ENCODE measurements around the gene MYH10. TPM values are rescaled to one million over a fixed set of nuclear protein-coding genes. Genes with fewer than 3 reads are reported as not detected.

The MYH10 gene
- total and polyA plus RNA-seq, 9 of the 15 experiments (the other 6 are each of a cell fraction or from before 2014, with no cell fraction given) = 16.3 to 95.3 (median 39.7) TPM

- Histone ChIP-seq H3K4me2 (ENCODE audit: insufficient read depth, low read length) (no peak overlapping the region), H3K27ac (ENCODE audit: extremely low read depth, low read depth, low read length) (no peak overlapping the region), H4K20me1 (replicated peaks; ENCODE audit: control insufficient read depth, insufficient read depth, low read length) (no peaks in the 10 kb centered on the region), H3K27me3 (ENCODE audit: control insufficient read depth in 2 of 2, insufficient read depth in 2 of 2, low read length in 2 of 2) (peaks cover 6 to 18% of the 10 kb centered on the region in 2 experiments; a peak in 3 of 5 replicates), H3K9me3 (replicated peaks; ENCODE audit: control insufficient read depth, insufficient read depth, low read depth, low read length) (no peaks in the 10 kb centered on the region), H3K9ac (ENCODE audit: insufficient read depth in 1 of 2, low read depth in 2 of 2, low read length in 2 of 2) (no peak overlapping the region), H3K4me1 (replicated peaks in 1 of 2; ENCODE audit: control insufficient read depth in 2 of 2, insufficient read depth in 2 of 2, low read length in 2 of 2) (no peaks in the 10 kb centered on the region), H3K79me2 (ENCODE audit: control insufficient read depth, insufficient read depth, low read length) (no peaks in the 10 kb centered on the region), H3K9me1 (ENCODE audit: control insufficient read depth, insufficient read depth, low read length) (no peaks in the 10 kb centered on the region), H3K4me3 (no peak overlapping the region), H2AFZ (ENCODE audit: low read depth, low read length) (no peak overlapping the region), H3K36me3 (ENCODE audit: control insufficient read depth, insufficient read depth, low read length) (no peaks in the 10 kb centered on the region)
- ATAC-seq = no peak
- intact Hi-C loops (cut with micrococcal nuclease) (no loop called here), in situ Hi-C loops (cut with MboI) (no loop called here)
- WGBS (ENCODE audit: insufficient coverage, low coverage, missing lambda C conversion rate) = 2% methylated on average over 7 of the region's 9 CpGs
- FAIRE-seq = no peak
- no peak for TF ChIP-seq CHD4 (IDR thresholded peaks at IDR 0.05; ENCODE audit: insufficient read depth, insufficient replicate concordance, low read depth, low read length, poor library complexity, severe bottlenecking)
- no peak for TF ChIP-seq ZNF23 (CRISPR knock-in tag; IDR thresholded peaks at IDR 0.05)
- no peak for TF ChIP-seq ZNF707 (CRISPR knock-in tag; conservative IDR thresholded peaks at IDR 0.05)
- no peak for TF ChIP-seq ZNF398 (CRISPR knock-in tag; IDR thresholded peaks at IDR 0.05)
- TF ChIP-seq SAP30 (IDR thresholded peaks at IDR 0.05; ENCODE audit: borderline replicate concordance, insufficient read depth, low read depth, low read length, poor library complexity, severe bottlenecking) = no peak
- no peak for TF ChIP-seq SOX6 (IDR thresholded peaks at IDR 0.05)
- no peak for TF ChIP-seq POLR2B (IDR thresholded peaks at IDR 0.05; ENCODE audit: low read depth, partially characterized antibody)
- TF ChIP-seq NUFIP1 (IDR thresholded peaks at IDR 0.05; ENCODE audit: partially characterized antibody) = no peak
- TF ChIP-seq BCL6 (CRISPR knock-in tag; IDR thresholded peaks at IDR 0.05) = no peak
- TF ChIP-seq RBM15 (IDR thresholded peaks at IDR 0.05; ENCODE audit: insufficient read depth, low read length) = no peak
- TF ChIP-seq FOXP1 (CRISPR knock-in tag; IDR thresholded peaks at IDR 0.05) = no peak
- no peak for TF ChIP-seq HCFC1 (IDR thresholded peaks at IDR 0.05; ENCODE audit: low read depth, low read length)
- TF ChIP-seq SRSF3 (IDR thresholded peaks at IDR 0.05; ENCODE audit: insufficient read depth, low read length) = no peak
- ChIA-PET POLR2A (interaction anchor here (0.6 kb wide), 1 partner anchor 94 kb away, joined by 3 read pairs; no protein-coding TSS in a partner anchor), CTCF (ENCODE audit: low intra/inter-chr PET ratio) (no interaction called here)
- no TSS peak for BruUV-seq (replicated peaks)
- DNase-seq (ENCODE audit: extremely low read depth in 1 of 4, low spot score in 3 of 4) = no peak
These were observed 41.8 kb upstream of the MYH10 start for GRCh38 chr17:8672326-8672725.

Data from K562 (cell line).